Upper lobe of left lung (tissue), 6 donors: ENCODE measurements around the gene CSF1. TPM values are rescaled to one million over a fixed set of nuclear protein-coding genes. Genes with fewer than 3 reads are reported as not detected.

Source experiments
- ATAC-seq, 2 donors: fragments of 200-7000 bp; cut with Tn5 transposase; one replicate each; pipeline ENCODE4 v1.9.1; 2022; ENCODE audit warnings: mild to moderate bottlenecking in 2 of 2, moderate library complexity in 2 of 2; ENCODE audit not compliant: low FRiP score in 2 of 2
- DNase-seq, 2 donors: peaks; one replicate each; pipeline ENCODE4 v3.0.0-alpha.2; 2019 to 2020
- H3K27ac ChIP-seq, 4 donors: fragments of 200-600 bp; sonication (generic); one replicate each; pipeline ENCODE4 v1.5.1; 2016 to 2019
- H3K27me3 ChIP-seq, 4 donors: fragments of 200-600 bp; sonication (generic); one replicate each; pipeline ENCODE4 v1.5.1; 2017 to 2019
- H3K36me3 ChIP-seq, 4 donors: fragments of 200-600 bp; sonication (generic); one replicate each; pipeline ENCODE4 v1.5.1; 2016 to 2019
- H3K4me1 ChIP-seq, 4 donors: fragments of 200-600 bp; sonication (generic); one replicate each; pipeline ENCODE4 v1.5.1; 2018 to 2019
- H3K4me3 ChIP-seq, 4 donors: fragments of 200-600 bp; sonication (generic); one replicate each; pipeline ENCODE4 v1.5.1; 2017 to 2019; ENCODE audit warnings: mild to moderate bottlenecking in 2 of 4, moderate library complexity in 1 of 4
- H3K9me3 ChIP-seq, 4 donors: fragments of 200-600 bp; sonication (generic); one replicate each; pipeline ENCODE4 v1.5.1; 2018 to 2019
- CTCF ChIP-seq, 6 experiments: fragments of 450-650 bp in 4 of 6; fragments of 200-600 bp in 2 of 6; sonication (generic) in 2 of 6; IDR thresholded peaks; one replicate each; pipeline ENCODE4 v1.5.1; 2016 to 2019; ENCODE audit warnings: antibody characterized with exemption in 6 of 6
- EP300 ChIP-seq, 4 donors: sonication (generic); formaldehyde crosslinking; IDR thresholded peaks; one replicate each; pipeline ENCODE4 v1.5.1; 2017; ENCODE audit warnings: antibody characterized with exemption in 4 of 4, control low read depth in 2 of 4
- POLR2A ChIP-seq, 4 donors: fragments of 450-650 bp; IDR thresholded peaks; one replicate each; pipeline ENCODE4 v1.5.1; 2016 to 2017; ENCODE audit warnings: antibody characterized with exemption in 4 of 4, mild to moderate bottlenecking in 2 of 4
- POLR2AphosphoS5 ChIP-seq, 2 donors: sonication (generic); formaldehyde crosslinking; IDR thresholded peaks; one replicate each; pipeline ENCODE4 v1.5.1; 2017; ENCODE audit warnings: antibody characterized with exemption in 2 of 2
- WGBS, 2 donors: methylation state at CpG; one replicate each; pipeline ENCODE4 v1.1.5; 2017 to 2018; 5-methylcytosine and 5-hydroxymethylcytosine counted together
- total RNA-seq, 6 donors: library from RNA; depleted of rRNA in 4 of 6; stranded (reverse); fragments of >200 nt in 4 of 6; gene quantifications; one replicate each; pipeline versions ENCODE4 v1.1.0 to v1.2.1, GENCODE V29; 2016 to 2021
- donor health status: DM: no; HTN: no; CAD: no; lungs with moderate emphysema.
- donor health status: DM: no; HTN: yes; CAD: no; lungs with severe emphysema.

Gene CSF1
- total RNA-seq, 6 donors from 2014 or later: 19.4 to 106 (median 36.5) TPM

GRCh38 chr1:109908836-109909235, 1.8 kb upstream of the CSF1 start:
- Histone ChIP-seq H3K27me3 (no peaks in the 10 kb centered on the region), H3K9me3 (no peaks in the 10 kb centered on the region), H3K36me3 (no peaks in the 10 kb centered on the region), H3K4me1 (peaks cover 26 to 50% (median 40%) of the 10 kb centered on the region in 4 donors), H3K27ac (no peak overlapping the region), H3K4me3 (no peak overlapping the region)
- TF ChIP-seq POLR2A (IDR thresholded peaks at IDR 0.05) (no peak), CTCF (IDR thresholded peaks at IDR 0.05) (no peak), POLR2AphosphoS5 (IDR thresholded peaks at IDR 0.05) (no peak), EP300 (IDR thresholded peaks at IDR 0.05) (no peak)
- ATAC-seq (no peak), DNase-seq (no peak)
- 53 to 93% methylated on average over 3 of the region's 3 CpGs for WGBS, 2 donors

GRCh38 chr1:109909561-109909960, 1.1 kb upstream of the CSF1 start:
- peak overlapping the region in 3 of 4 donors; percentile 89 to 92 (median 89) for H3K27ac ChIP-seq
- H3K4me3 ChIP-seq: no peak overlapping the region
- TF ChIP-seq EP300 (IDR thresholded peaks at IDR 0.05): no peak
- no peak for TF ChIP-seq POLR2A (IDR thresholded peaks at IDR 0.05)
- TF ChIP-seq POLR2AphosphoS5 (IDR thresholded peaks at IDR 0.05): no peak
- TF ChIP-seq CTCF (IDR thresholded peaks at IDR 0.05): no peak
- DNase-seq (no peak), ATAC-seq (no peak)
- peaks cover 34 to 57% (median 46%) of the 10 kb centered on the region in 4 donors for H3K4me1 ChIP-seq
- no peaks in the 10 kb centered on the region for H3K27me3 ChIP-seq
- no peaks in the 10 kb centered on the region for H3K9me3 ChIP-seq
- WGBS, 2 donors: 66 to 68% methylated on average over 3 of the region's 3 CpGs
- no peaks in the 10 kb centered on the region for H3K36me3 ChIP-seq

- WGBS, 2 donors: 0 to 6% methylated on average over 4 to 12 of the region's 70 CpGs
- peak in 1 of 2 donors; percentile 91 for DNase-seq
Observed at GRCh38 chr1:109910963-109911798, 532 bp downstream of the CSF1 start.

GRCh38 chr1:109912214-109912861, 1.7 kb downstream of the CSF1 start:
- peak in 1 of 2 donors; percentile 11 for ATAC-seq
- TF ChIP-seq CTCF (IDR thresholded peaks at IDR 0.05): no peak
- no peak for TF ChIP-seq EP300 (IDR thresholded peaks at IDR 0.05)
- no peak for TF ChIP-seq POLR2A (IDR thresholded peaks at IDR 0.05)
- TF ChIP-seq POLR2AphosphoS5 (IDR thresholded peaks at IDR 0.05): no peak
- no peak for DNase-seq
- no peaks in the 10 kb centered on the region for H3K27me3 ChIP-seq
- H3K27ac ChIP-seq: peak overlapping the region; percentile 89 to 92 (median 90)
- 47 to 54% methylated on average over 4 of the region's 4 CpGs for WGBS, 2 donors
- peak overlapping the region; percentile 60 to 94 (median 88) for H3K4me3 ChIP-seq
- peaks cover 40 to 57% (median 47%) of the 10 kb centered on the region in 4 donors for H3K4me1 ChIP-seq
- no peaks in the 10 kb centered on the region for H3K9me3 ChIP-seq
- H3K36me3 ChIP-seq: peaks cover 8 to 23% (median 19%) of the 10 kb centered on the region in 4 donors

More at GRCh38 chr1:109910963-109911798, 532 bp downstream of the CSF1 start:
- peaks cover under 1 to 12% (median 8%) of the 10 kb centered on the region in 4 donors for H3K36me3 ChIP-seq
- H3K27ac ChIP-seq: peak overlapping the region; percentile 89 to 92 (median 90)
- peak in 1 of 2 donors; percentile 0 for ATAC-seq
- no peaks in the 10 kb centered on the region for H3K27me3 ChIP-seq
- no peaks in the 10 kb centered on the region for H3K9me3 ChIP-seq
- H3K4me1 ChIP-seq: peaks cover 40 to 61% (median 55%) of the 10 kb centered on the region in 4 donors
- TF ChIP-seq POLR2AphosphoS5 (IDR thresholded peaks at IDR 0.05): no peak
- peak in 1 of 6 experiments; percentile 20 for TF ChIP-seq CTCF (IDR thresholded peaks at IDR 0.05)
- peak overlapping the region; percentile 60 to 94 (median 88) for H3K4me3 ChIP-seq
